HepG2 (cell line): ENCODE data around the gene IKZF2.

Source experiments
- BRCA1 ChIP-seq: sonication (generic); formaldehyde crosslinking; IDR thresholded peaks from 2 replicates; pipeline ENCODE4 v1.4.0; 2020; ENCODE audit warnings: missing genetic modification reagents
- ETV6 ChIP-seq: sonication (generic); formaldehyde crosslinking; conservative IDR thresholded peaks from 2 replicates; pipeline ENCODE4 v1.4.0; 2020; ENCODE audit warnings: missing genetic modification reagents
- EZH2 ChIP-seq: conservative IDR thresholded peaks from 2 replicates; pipeline ENCODE4 v1.6.1; 2012; ENCODE audit warnings: mild to moderate bottlenecking, low read depth, low read length, moderate library complexity
- GABPA ChIP-seq, 2 experiments: IDR thresholded peaks; 2 replicates each; pipeline ENCODE4 v1.6.1; 2011 to 2016; ENCODE audit warnings: low read depth in 2 of 2, low read length in 1 of 2, missing biosample characterization in 1 of 2, missing genetic modification characterization in 1 of 2
- KDM1A ChIP-seq: IDR thresholded peaks from 2 replicates; pipeline ENCODE4 v1.6.1; 2016; ENCODE audit warnings: missing compliant biosample characterization
- KDM5B ChIP-seq: sonication (generic); formaldehyde crosslinking; IDR thresholded peaks from 2 replicates; pipeline ENCODE4 v1.4.0; 2020; ENCODE audit warnings: missing genetic modification reagents, mild to moderate bottlenecking, borderline replicate concordance
- RBFOX2 ChIP-seq: fragments of 200-400 bp; formaldehyde crosslinking; IDR thresholded peaks from 2 replicates; pipeline ENCODE4 v1.6.1; 2017; ENCODE audit warnings: low read depth, mild to moderate bottlenecking, low read length
- ZFP62 ChIP-seq: sonication (generic); formaldehyde crosslinking; IDR thresholded peaks from 2 replicates; pipeline ENCODE4 v1.4.0; 2020; ENCODE audit warnings: missing genetic modification reagents
- ZFP82 ChIP-seq: sonication (generic); formaldehyde crosslinking; IDR thresholded peaks from 2 replicates; pipeline ENCODE4 v1.5.1; 2020; ENCODE audit warnings: mild to moderate bottlenecking, missing genetic modification reagents, borderline replicate concordance
- TF ChIP-seq, protein P1 (sequence below): conservative IDR thresholded peaks from 2 replicates; pipeline ENCODE4 v1.6.1; 2018; ENCODE audit warnings: missing genetic modification reagents
- TF ChIP-seq, protein P2 (sequence below): sonication (generic); formaldehyde crosslinking; IDR thresholded peaks from 2 replicates; pipeline ENCODE4 v1.5.0; 2020; ENCODE audit warnings: mild to moderate bottlenecking, low read depth, missing genetic modification reagents, borderline replicate concordance

DNA sequence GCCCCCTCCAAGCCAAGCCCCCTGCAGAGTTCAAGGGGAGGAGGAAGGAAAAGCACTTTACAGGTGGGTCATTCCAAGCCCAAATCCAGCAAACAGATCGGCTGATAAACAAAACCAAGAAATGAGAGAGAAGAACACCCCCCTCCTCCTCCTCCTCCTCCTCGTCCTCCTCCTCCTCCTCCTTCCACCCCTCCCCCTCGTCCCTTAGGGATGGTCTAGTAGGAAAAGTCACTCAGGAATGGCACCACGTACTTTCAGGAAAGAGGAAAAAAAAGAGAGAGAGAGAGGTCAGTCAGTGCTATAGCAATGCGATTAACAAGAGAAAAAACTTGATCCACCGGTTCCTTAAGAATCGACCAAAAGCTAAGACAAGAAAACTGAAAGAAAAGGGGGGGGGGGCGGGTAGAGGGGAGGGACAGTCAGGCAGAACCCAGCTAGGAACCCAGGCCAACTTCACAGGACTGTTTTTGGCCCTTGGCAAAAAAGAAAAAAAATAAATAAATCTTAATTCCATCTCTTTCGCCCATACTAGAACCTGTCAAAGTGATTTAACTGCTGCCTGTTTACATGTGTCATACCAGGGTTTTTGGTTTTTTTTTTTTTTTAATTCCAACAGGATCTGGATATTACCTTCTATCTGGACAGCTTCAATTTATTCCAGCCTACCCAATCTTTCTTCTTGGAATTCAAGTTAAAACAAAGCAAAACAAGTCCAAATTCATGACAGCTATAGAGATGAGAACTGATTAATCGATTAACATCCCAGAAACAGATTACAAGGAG is 906 bp downstream of the IKZF2 start:
- TF ChIP-seq ZFP62 (CRISPR knock-in tag) (no peak), GABPA (IDR thresholded peaks at IDR 0.05; ENCODE audit: low read depth, low read length) (no peak), GABPA (CRISPR knock-in tag; IDR thresholded peaks at IDR 0.05; ENCODE audit: low read depth) (no peak), EZH2 (no peak), ZFP82 (no peak), KDM1A (CRISPR knock-in tag) (no peak), ETV6 (CRISPR knock-in tag) (no peak), RBFOX2 (no peak), KDM5B (CRISPR knock-in tag) (no peak), BRCA1 (CRISPR knock-in tag) (no peak)
- TF ChIP-seq, protein P1, sequence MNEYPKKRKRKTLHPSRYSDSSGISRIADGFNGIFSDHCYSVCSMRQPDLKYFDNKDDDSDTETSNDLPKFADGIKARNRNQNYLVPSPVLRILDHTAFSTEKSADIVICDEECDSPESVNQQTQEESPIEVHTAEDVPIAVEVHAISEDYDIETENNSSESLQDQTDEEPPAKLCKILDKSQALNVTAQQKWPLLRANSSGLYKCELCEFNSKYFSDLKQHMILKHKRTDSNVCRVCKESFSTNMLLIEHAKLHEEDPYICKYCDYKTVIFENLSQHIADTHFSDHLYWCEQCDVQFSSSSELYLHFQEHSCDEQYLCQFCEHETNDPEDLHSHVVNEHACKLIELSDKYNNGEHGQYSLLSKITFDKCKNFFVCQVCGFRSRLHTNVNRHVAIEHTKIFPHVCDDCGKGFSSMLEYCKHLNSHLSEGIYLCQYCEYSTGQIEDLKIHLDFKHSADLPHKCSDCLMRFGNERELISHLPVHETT (CRISPR knock-in tag) = no peak
- TF ChIP-seq, protein P2, sequence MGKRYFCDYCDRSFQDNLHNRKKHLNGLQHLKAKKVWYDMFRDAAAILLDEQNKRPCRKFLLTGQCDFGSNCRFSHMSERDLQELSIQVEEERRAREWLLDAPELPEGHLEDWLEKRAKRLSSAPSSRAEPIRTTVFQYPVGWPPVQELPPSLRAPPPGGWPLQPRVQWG = no peak
